ENCODE data around the gene PRAF2. TPM values are rescaled to one million over a fixed set of nuclear protein-coding genes. Genes with fewer than 3 reads are reported as not detected.

PRAF2 gene
- total and polyA plus RNA-seq, 9 of the 15 experiments (the other 6 are each of a cell fraction or from before 2014, with no cell fraction given), result 0.24 to 5.7 (median 2.0) TPM

DNA sequence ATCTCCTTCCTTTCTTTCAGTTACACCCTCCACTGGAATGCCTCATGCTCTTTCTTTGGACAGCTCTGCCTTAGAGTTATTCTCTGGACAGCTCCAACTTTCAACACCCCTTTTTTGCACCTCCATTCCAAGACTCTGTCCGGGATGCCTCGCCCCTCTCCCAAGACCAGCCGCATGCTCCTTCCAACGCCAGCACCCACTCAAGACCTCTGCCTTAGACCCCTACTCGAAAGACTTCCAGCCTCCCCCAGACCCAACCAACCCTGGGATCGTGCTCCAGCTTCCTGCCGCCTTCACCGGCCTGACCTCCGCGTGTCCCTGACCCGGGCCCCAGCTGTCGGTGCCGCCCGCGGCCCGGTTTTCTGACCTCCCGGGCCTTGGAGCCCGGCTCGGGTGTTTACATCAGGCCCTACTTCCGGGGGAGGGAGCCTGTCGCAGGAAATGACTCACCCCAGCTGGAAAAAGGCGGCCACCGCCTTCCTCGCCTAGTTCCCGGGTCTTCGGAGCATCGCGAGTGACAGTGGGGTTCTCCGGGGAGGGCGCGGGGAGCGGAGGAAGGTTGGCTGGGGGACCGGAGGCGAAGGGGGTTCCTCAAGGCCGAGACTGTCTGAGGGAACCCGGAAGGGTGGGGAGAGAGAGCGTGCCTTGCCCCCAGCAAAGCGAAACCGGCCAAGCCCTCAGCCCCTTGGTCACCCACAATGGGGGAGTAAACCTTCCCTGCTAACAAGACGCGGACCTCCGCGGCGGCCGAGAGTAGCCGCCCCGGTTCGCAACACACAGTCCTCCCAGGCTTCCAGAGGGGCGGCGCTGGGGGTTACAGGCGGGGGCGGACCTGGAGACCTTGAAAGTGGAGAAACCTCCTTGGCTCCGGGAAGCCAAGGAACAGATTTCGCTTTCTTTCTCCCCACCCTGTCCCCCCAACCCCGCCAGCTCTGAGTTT, 6.0 kb upstream of the PRAF2 start, which contains the start of gene WDR45 (continued):
- TF ChIP-seq, protein P1, sequence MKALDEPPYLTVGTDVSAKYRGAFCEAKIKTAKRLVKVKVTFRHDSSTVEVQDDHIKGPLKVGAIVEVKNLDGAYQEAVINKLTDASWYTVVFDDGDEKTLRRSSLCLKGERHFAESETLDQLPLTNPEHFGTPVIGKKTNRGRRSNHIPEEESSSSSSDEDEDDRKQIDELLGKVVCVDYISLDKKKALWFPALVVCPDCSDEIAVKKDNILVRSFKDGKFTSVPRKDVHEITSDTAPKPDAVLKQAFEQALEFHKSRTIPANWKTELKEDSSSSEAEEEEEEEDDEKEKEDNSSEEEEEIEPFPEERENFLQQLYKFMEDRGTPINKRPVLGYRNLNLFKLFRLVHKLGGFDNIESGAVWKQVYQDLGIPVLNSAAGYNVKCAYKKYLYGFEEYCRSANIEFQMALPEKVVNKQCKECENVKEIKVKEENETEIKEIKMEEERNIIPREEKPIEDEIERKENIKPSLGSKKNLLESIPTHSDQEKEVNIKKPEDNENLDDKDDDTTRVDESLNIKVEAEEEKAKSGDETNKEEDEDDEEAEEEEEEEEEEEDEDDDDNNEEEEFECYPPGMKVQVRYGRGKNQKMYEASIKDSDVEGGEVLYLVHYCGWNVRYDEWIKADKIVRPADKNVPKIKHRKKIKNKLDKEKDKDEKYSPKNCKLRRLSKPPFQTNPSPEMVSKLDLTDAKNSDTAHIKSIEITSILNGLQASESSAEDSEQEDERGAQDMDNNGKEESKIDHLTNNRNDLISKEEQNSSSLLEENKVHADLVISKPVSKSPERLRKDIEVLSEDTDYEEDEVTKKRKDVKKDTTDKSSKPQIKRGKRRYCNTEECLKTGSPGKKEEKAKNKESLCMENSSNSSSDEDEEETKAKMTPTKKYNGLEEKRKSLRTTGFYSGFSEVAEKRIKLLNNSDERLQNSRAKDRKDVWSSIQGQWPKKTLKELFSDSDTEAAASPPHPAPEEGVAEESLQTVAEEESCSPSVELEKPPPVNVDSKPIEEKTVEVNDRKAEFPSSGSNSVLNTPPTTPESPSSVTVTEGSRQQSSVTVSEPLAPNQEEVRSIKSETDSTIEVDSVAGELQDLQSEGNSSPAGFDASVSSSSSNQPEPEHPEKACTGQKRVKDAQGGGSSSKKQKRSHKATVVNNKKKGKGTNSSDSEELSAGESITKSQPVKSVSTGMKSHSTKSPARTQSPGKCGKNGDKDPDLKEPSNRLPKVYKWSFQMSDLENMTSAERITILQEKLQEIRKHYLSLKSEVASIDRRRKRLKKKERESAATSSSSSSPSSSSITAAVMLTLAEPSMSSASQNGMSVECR (CRISPR knock-in tag; IDR thresholded peaks at IDR 0.05), result peak; percentile 87; the same call in 1 of the 2 replicates
- TF ChIP-seq NR2C1 (IDR thresholded peaks at IDR 0.05), result peak; percentile 65
- peak; percentile 46; the same call in 1 of the 2 replicates for TF ChIP-seq NR2C1 (tag; IDR thresholded peaks at IDR 0.05)
- no peak for TF ChIP-seq CHD4 (IDR thresholded peaks at IDR 0.05; ENCODE audit: insufficient read depth, insufficient replicate concordance, low read depth, low read length, poor library complexity, severe bottlenecking)
- no peak for TF ChIP-seq TCFL5 (CRISPR knock-in tag; conservative IDR thresholded peaks at IDR 0.05)
- TF ChIP-seq, protein P2, sequence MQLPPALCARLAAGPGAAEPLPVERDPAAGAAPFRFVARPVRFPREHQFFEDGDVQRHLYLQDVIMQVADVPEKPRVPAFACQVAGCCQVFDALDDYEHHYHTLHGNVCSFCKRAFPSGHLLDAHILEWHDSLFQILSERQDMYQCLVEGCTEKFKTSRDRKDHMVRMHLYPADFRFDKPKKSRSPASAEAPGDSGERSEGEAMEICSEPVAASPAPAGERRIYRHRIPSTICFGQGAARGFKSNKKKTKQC (CRISPR knock-in tag; IDR thresholded peaks at IDR 0.05), result no peak; the same call in 1 of the 2 replicates
- no peak for TF ChIP-seq GATAD2B (IDR thresholded peaks at IDR 0.05; ENCODE audit: borderline replicate concordance)
- no peak for TF ChIP-seq NCOA4 (IDR thresholded peaks at IDR 0.05; ENCODE audit: partially characterized antibody)
- TF ChIP-seq CHD2 (IDR thresholded peaks at IDR 0.05; ENCODE audit: low read depth, low read length), result peak; percentile 80
- no peak for TF ChIP-seq ZNF77 (CRISPR knock-in tag; IDR thresholded peaks at IDR 0.05)
- TF ChIP-seq NONO (IDR thresholded peaks at IDR 0.05; ENCODE audit: low read depth in 2 of 2, low read length in 1 of 2), result no peak
- TF ChIP-seq POLR2AphosphoS5 (IDR thresholded peaks at IDR 0.05; ENCODE audit: control insufficient read depth, insufficient read depth, low read depth, low read length), result peak; percentile 57; the same call in 1 of the 2 replicates
- TF ChIP-seq KLF6 (CRISPR knock-in tag; IDR thresholded peaks at IDR 0.05; ENCODE audit: borderline replicate concordance), result no peak
- TF ChIP-seq, protein P3, sequence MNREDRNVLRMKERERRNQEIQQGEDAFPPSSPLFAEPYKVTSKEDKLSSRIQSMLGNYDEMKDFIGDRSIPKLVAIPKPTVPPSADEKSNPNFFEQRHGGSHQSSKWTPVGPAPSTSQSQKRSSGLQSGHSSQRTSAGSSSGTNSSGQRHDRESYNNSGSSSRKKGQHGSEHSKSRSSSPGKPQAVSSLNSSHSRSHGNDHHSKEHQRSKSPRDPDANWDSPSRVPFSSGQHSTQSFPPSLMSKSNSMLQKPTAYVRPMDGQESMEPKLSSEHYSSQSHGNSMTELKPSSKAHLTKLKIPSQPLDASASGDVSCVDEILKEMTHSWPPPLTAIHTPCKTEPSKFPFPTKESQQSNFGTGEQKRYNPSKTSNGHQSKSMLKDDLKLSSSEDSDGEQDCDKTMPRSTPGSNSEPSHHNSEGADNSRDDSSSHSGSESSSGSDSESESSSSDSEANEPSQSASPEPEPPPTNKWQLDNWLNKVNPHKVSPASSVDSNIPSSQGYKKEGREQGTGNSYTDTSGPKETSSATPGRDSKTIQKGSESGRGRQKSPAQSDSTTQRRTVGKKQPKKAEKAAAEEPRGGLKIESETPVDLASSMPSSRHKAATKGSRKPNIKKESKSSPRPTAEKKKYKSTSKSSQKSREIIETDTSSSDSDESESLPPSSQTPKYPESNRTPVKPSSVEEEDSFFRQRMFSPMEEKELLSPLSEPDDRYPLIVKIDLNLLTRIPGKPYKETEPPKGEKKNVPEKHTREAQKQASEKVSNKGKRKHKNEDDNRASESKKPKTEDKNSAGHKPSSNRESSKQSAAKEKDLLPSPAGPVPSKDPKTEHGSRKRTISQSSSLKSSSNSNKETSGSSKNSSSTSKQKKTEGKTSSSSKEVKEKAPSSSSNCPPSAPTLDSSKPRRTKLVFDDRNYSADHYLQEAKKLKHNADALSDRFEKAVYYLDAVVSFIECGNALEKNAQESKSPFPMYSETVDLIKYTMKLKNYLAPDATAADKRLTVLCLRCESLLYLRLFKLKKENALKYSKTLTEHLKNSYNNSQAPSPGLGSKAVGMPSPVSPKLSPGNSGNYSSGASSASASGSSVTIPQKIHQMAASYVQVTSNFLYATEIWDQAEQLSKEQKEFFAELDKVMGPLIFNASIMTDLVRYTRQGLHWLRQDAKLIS (CRISPR knock-in tag; IDR thresholded peaks at IDR 0.05), result peak; percentile 30; the same call in 1 of the 2 replicates
- peak; percentile 78 for TF ChIP-seq POLR2B (IDR thresholded peaks at IDR 0.05; ENCODE audit: low read depth, partially characterized antibody)
- peak; percentile 82 for TF ChIP-seq POLR2A (conservative IDR thresholded peaks at IDR 0.05)
- peak; percentile 63 for TF ChIP-seq SMAD1 (IDR thresholded peaks at IDR 0.05; ENCODE audit: low read depth, low read length, partially characterized antibody)
